GM12878 (cell line): ENCODE measurements around the gene CDKN1C. TPM values are rescaled to one million over a fixed set of nuclear protein-coding genes. Genes with fewer than 3 reads are reported as not detected.

Experiments
- ATAC-seq: fragments of 200-7000 bp; cut with Tn5 transposase; 3 replicates; pipeline ENCODE4 v1.9.1; 2020; ENCODE audit warnings: mild to moderate bottlenecking, moderate library complexity
- BruUV-seq: library from RNA; stranded (reverse); fragments of 400-500 nt; replicated peaks from 2 replicates; lab custom pipeline; 2021; lab: Mats Ljungman, UMichigan
- CTCF ChIA-PET: fragments of 300-600 bp; sonication (Branson Sonifier 250); formaldehyde crosslinking; extraction: SDS; loops from one replicate; lab custom pipeline; 2021; ENCODE audit warnings: inconsistent platforms; lab: Yijun Ruan, JAX
- POLR2A ChIA-PET: fragments of 350-600 bp; formaldehyde crosslinking; extraction: SDS; loops from one replicate; lab custom pipeline; 2021; ENCODE audit warnings: inconsistent platforms; lab: Charles Lee
- RAD21 ChIA-PET: fragments of 300-600 bp; sonication (Branson Sonifier 250); formaldehyde crosslinking; loops from one replicate; lab custom pipeline; 2023; ENCODE audit warnings: antibody characterized with exemption; ENCODE audit not compliant: unreplicated experiment; lab: Charles Lee
- SMC1A ChIA-PET: fragments of 300-600 bp; sonication (Branson Sonifier 250); formaldehyde crosslinking; loops from one replicate; lab custom pipeline; 2023; ENCODE audit not compliant: unreplicated experiment, uncharacterized antibody; lab: Charles Lee
- DNase-seq: peaks from one replicate; pipeline ENCODE4 v3.0.0-alpha.2; 2011; ENCODE audit warnings: low read depth, low spot score
- FAIRE-seq: peaks from 3 replicates; lab custom pipeline; 2011; peaks lifted over from hg19 to GRCh38; lab: Jason Lieb, UNC
- H2AFZ ChIP-seq: 2 replicates; pipeline ENCODE4 v1.6.0; 2011; ENCODE audit warnings: low read depth, low read length, control low read depth; ENCODE audit not compliant: control insufficient read depth
- H3K27ac ChIP-seq: 2 replicates; pipeline ENCODE4 v1.5.1; 2011; ENCODE audit warnings: control low read depth; ENCODE audit not compliant: control insufficient read depth, insufficient read depth
- H3K27me3 ChIP-seq, 2 experiments: replicated peaks in 1 of 2; 2 replicates each; pipeline versions ENCODE4 v1.6.0 to v1.6.1; 2011; ENCODE audit warnings: low read length in 1 of 2; ENCODE audit not compliant: control insufficient read depth in 2 of 2, insufficient read depth in 2 of 2
- H3K36me3 ChIP-seq, 2 experiments: 2 replicates each; pipeline ENCODE4 v1.5.1; 2011; ENCODE audit warnings: low read length in 1 of 2; ENCODE audit not compliant: control insufficient read depth in 2 of 2, insufficient read depth in 2 of 2
- H3K4me1 ChIP-seq: 2 replicates; pipeline ENCODE4 v1.6.1; 2011; ENCODE audit warnings: mild to moderate bottlenecking, low read length, moderate library complexity, mixed read lengths; ENCODE audit not compliant: control insufficient read depth, insufficient read depth
- H3K4me2 ChIP-seq: 2 replicates; pipeline ENCODE4 v1.6.0; 2011; ENCODE audit warnings: control low read depth; ENCODE audit not compliant: control insufficient read depth, insufficient read depth
- H3K4me3 ChIP-seq: fragments of 200-600 bp; sonication (generic); 2 replicates; pipeline ENCODE4 v1.5.1; 2016
- H3K79me2 ChIP-seq: 2 replicates; pipeline ENCODE4 v1.6.0; 2011; ENCODE audit warnings: low read length; ENCODE audit not compliant: control insufficient read depth, insufficient read depth
- H3K9ac ChIP-seq: 2 replicates; pipeline ENCODE4 v1.8.0; 2011; ENCODE audit warnings: low read length, control low read depth, mixed read lengths; ENCODE audit not compliant: control insufficient read depth, insufficient read depth
- H3K9me3 ChIP-seq: replicated peaks from 3 replicates; pipeline ENCODE4 v1.5.1; 2011; ENCODE audit warnings: mild to moderate bottlenecking, low read length; ENCODE audit not compliant: control insufficient read depth, insufficient read depth
- H4K20me1 ChIP-seq: 2 replicates; pipeline ENCODE4 v1.6.0; 2011; ENCODE audit not compliant: control insufficient read depth, insufficient read depth
- BMI1 ChIP-seq: fragments of 450-650 bp; IDR thresholded peaks from 2 replicates; pipeline ENCODE4 v1.6.1; 2016; ENCODE audit warnings: mild to moderate bottlenecking, moderate library complexity, borderline replicate concordance
- CBFB ChIP-seq: IDR thresholded peaks from 2 replicates; pipeline ENCODE4 v1.6.1; 2016; ENCODE audit warnings: antibody characterized with exemption, low read depth
- FOXK2 ChIP-seq: fragments of 450-650 bp; IDR thresholded peaks from 2 replicates; pipeline ENCODE4 v1.6.1; 2017; ENCODE audit warnings: mild to moderate bottlenecking, moderate library complexity
- PML ChIP-seq: IDR thresholded peaks from 2 replicates; pipeline ENCODE4 v1.6.1; 2012; ENCODE audit warnings: low read length, inconsistent platforms
- POLR2A ChIP-seq: IDR thresholded peaks from 2 replicates; pipeline ENCODE4 v1.6.1; 2011; ENCODE audit warnings: low read depth, mild to moderate bottlenecking, low read length
- POLR2AphosphoS5 ChIP-seq: IDR thresholded peaks from 2 replicates; pipeline ENCODE4 v1.6.1; 2011; ENCODE audit warnings: mild to moderate bottlenecking, low read length, inconsistent platforms
- RAD21 ChIP-seq: IDR thresholded peaks from 2 replicates; pipeline ENCODE4 v1.6.1; 2011; ENCODE audit warnings: mild to moderate bottlenecking, low read depth, low read length, moderate library complexity; ENCODE audit not compliant: insufficient read depth
- RB1 ChIP-seq: fragments of 450-650 bp; formaldehyde crosslinking; IDR thresholded peaks from 2 replicates; pipeline ENCODE4 v1.6.1; 2017; ENCODE audit warnings: mild to moderate bottlenecking, borderline replicate concordance
- STAT3 ChIP-seq: IDR thresholded peaks from 2 replicates; pipeline ENCODE4 v1.6.1; 2011; ENCODE audit warnings: low read depth, low read length, improper control_type of control experiment
- TCF7 ChIP-seq: IDR thresholded peaks from 2 replicates; pipeline ENCODE4 v1.6.1; 2014; ENCODE audit warnings: antibody characterized with exemption, borderline replicate concordance
- WGBS: methylation state at CpG from one replicate; pipeline ENCODE4 v1.1.6; 2016; ENCODE audit warnings: low lambda C conversion rate; ENCODE audit not compliant: insufficient replicate concordance, insufficient coverage; ENCODE audit errors: missing lambda C conversion rate; 5-methylcytosine and 5-hydroxymethylcytosine counted together
- in situ Hi-C: fragments of 300-500 bp; cut with MboI; formaldehyde crosslinking; loops from 9 replicates; pipeline ENCODE4 v1.14.3; 2018; ENCODE audit warnings: mixed read lengths
- intact Hi-C: fragments of 100-400 bp; cut with micrococcal nuclease; formaldehyde crosslinking; loops from one replicate; pipeline ENCODE4 v1.14.2; 2022; ENCODE audit not compliant: unreplicated experiment
- polyA plus RNA-seq, 11 experiments: library from polyadenylated mRNA; depleted of rRNA in 4 of 11; unstranded in 6 of 11; stranded (reverse) in 5 of 11; fragments of >200 nt; fragmentation: Nextera tagmentation in 4 of 11; fragmentation: Illumina TruSeq in 1 of 11; extraction: Ambion mirVana in 4 of 11; extraction: Trizol in 1 of 11; gene quantifications; 1 replicate in 1 of 11; 2 replicates in 10 of 11; pipeline versions ENCODE4 v1.2.1 to v1.2.3, GENCODE V29; 2011 to 2016; ENCODE audit warnings: inconsistent platforms in 2 of 11, missing spikeins in 2 of 11, low read depth in 1 of 11
- total RNA-seq, 4 experiments: library from RNA; depleted of rRNA in 3 of 4; stranded (reverse); fragments of >200 nt in 3 of 4; fragmentation: Illumina TruSeq in 1 of 4; extraction: Trizol in 1 of 4; gene quantifications; 2 replicates each; pipeline versions ENCODE4 v1.2.1 to v1.2.3, GENCODE V29; 2013 to 2021
- TF ChIP-seq, protein P1 (sequence below): fragments of 450-650 bp; IDR thresholded peaks from 2 replicates; pipeline ENCODE4 v1.6.1; 2017; ENCODE audit warnings: low read depth, mild to moderate bottlenecking, moderate library complexity
- TF ChIP-seq, protein P2 (sequence below): fragments of 150-350 bp; IDR thresholded peaks from 2 replicates; pipeline ENCODE4 v1.6.1; 2014; ENCODE audit warnings: mild to moderate bottlenecking, low read depth, low read length
- TF ChIP-seq, protein P3 (sequence below): fragments of 450-650 bp; IDR thresholded peaks from 2 replicates; pipeline ENCODE4 v1.6.1; 2016; ENCODE audit warnings: mild to moderate bottlenecking
- TF ChIP-seq, protein P4 (sequence below): IDR thresholded peaks from 2 replicates; pipeline ENCODE4 v1.6.1; 2011; ENCODE audit warnings: borderline replicate concordance, low read depth, mild to moderate bottlenecking, moderate library complexity, low read length; ENCODE audit not compliant: insufficient read depth, poor library complexity, severe bottlenecking
- TF ChIP-seq, protein P5 (sequence below): fragments of 450-650 bp; IDR thresholded peaks from 2 replicates; pipeline ENCODE4 v1.6.1; 2017; ENCODE audit warnings: antibody characterized with exemption, mild to moderate bottlenecking, moderate library complexity
- TF ChIP-seq, protein P6 (sequence below): IDR thresholded peaks from 2 replicates; pipeline ENCODE4 v1.6.1; 2012; ENCODE audit warnings: low read length, inconsistent platforms

The CDKN1C gene
- total and polyA plus RNA-seq, 10 of the 15 experiments (the other 5 are each of a cell fraction or from before 2014, with no cell fraction given): 0.05 to 0.21 (median 0.14) TPM; not detected in 7

DNA sequence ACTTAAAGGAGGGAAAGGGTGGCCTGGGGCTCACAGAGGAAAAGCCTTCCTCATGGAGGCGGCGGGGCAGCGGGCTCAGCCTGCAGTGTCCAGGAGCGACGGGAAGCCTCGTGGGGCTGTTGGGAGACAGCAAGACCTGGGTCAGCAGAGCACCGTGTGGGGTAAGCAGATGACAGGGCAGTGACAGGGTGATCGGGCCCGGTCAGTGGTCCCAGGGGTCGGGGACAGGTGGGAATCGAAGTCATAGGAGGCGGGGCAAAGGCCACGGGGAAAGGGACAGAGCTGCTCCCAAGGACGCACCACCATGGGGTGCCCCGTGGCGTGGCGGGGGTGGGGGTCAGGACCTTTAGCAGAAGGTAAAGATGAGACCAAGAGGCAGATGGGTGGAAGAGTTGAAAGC is 49.8 kb downstream of the CDKN1C start:
- no TSS peak for BruUV-seq
- DNase-seq (no peak), ATAC-seq (no peak), FAIRE-seq (no peak)
- ChIA-PET RAD21 (no interaction called here), CTCF (no interaction called here), SMC1A (no interaction called here), POLR2A (no interaction called here)
- H3K9me3 ChIP-seq: no peaks in the 10 kb centered on the region
- no peaks in the 10 kb centered on the region for H3K36me3 ChIP-seq
- no peak overlapping the region for H2AFZ ChIP-seq
- no peak overlapping the region for H3K9ac ChIP-seq
- WGBS: 51% methylated on average over 17 of the region's 17 CpGs
- H4K20me1 ChIP-seq: no peaks in the 10 kb centered on the region
- no peaks in the 10 kb centered on the region; a peak in 1 of 4 replicates for H3K27me3 ChIP-seq
- H3K27ac ChIP-seq: no peak overlapping the region
- in situ Hi-C loops: no loop called here
- intact Hi-C loops: no loop called here
- H3K4me3 ChIP-seq: no peak overlapping the region
- no peak overlapping the region for H3K4me2 ChIP-seq
- no peaks in the 10 kb centered on the region for H3K79me2 ChIP-seq
- H3K4me1 ChIP-seq: no peaks in the 10 kb centered on the region
- TF ChIP-seq RAD21 (no peak), STAT3 (no peak), PML (no peak), BMI1 (no peak), FOXK2 (no peak), RB1 (no peak), CBFB (no peak), TCF7 (no peak), POLR2A (no peak), POLR2AphosphoS5 (no peak)
- TF ChIP-seq, protein P1, sequence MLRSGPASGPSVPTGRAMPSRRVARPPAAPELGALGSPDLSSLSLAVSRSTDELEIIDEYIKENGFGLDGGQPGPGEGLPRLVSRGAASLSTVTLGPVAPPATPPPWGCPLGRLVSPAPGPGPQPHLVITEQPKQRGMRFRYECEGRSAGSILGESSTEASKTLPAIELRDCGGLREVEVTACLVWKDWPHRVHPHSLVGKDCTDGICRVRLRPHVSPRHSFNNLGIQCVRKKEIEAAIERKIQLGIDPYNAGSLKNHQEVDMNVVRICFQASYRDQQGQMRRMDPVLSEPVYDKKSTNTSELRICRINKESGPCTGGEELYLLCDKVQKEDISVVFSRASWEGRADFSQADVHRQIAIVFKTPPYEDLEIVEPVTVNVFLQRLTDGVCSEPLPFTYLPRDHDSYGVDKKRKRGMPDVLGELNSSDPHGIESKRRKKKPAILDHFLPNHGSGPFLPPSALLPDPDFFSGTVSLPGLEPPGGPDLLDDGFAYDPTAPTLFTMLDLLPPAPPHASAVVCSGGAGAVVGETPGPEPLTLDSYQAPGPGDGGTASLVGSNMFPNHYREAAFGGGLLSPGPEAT: no peak
- TF ChIP-seq, protein P2, sequence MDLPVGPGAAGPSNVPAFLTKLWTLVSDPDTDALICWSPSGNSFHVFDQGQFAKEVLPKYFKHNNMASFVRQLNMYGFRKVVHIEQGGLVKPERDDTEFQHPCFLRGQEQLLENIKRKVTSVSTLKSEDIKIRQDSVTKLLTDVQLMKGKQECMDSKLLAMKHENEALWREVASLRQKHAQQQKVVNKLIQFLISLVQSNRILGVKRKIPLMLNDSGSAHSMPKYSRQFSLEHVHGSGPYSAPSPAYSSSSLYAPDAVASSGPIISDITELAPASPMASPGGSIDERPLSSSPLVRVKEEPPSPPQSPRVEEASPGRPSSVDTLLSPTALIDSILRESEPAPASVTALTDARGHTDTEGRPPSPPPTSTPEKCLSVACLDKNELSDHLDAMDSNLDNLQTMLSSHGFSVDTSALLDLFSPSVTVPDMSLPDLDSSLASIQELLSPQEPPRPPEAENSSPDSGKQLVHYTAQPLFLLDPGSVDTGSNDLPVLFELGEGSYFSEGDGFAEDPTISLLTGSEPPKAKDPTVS: no peak
- TF ChIP-seq, protein P3, sequence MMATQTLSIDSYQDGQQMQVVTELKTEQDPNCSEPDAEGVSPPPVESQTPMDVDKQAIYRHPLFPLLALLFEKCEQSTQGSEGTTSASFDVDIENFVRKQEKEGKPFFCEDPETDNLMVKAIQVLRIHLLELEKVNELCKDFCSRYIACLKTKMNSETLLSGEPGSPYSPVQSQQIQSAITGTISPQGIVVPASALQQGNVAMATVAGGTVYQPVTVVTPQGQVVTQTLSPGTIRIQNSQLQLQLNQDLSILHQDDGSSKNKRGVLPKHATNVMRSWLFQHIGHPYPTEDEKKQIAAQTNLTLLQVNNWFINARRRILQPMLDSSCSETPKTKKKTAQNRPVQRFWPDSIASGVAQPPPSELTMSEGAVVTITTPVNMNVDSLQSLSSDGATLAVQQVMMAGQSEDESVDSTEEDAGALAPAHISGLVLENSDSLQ: no peak
- TF ChIP-seq, protein P4, sequence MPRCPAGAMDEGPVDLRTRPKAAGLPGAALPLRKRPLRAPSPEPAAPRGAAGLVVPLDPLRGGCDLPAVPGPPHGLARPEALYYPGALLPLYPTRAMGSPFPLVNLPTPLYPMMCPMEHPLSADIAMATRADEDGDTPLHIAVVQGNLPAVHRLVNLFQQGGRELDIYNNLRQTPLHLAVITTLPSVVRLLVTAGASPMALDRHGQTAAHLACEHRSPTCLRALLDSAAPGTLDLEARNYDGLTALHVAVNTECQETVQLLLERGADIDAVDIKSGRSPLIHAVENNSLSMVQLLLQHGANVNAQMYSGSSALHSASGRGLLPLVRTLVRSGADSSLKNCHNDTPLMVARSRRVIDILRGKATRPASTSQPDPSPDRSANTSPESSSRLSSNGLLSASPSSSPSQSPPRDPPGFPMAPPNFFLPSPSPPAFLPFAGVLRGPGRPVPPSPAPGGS: no peak
- TF ChIP-seq, protein P5, sequence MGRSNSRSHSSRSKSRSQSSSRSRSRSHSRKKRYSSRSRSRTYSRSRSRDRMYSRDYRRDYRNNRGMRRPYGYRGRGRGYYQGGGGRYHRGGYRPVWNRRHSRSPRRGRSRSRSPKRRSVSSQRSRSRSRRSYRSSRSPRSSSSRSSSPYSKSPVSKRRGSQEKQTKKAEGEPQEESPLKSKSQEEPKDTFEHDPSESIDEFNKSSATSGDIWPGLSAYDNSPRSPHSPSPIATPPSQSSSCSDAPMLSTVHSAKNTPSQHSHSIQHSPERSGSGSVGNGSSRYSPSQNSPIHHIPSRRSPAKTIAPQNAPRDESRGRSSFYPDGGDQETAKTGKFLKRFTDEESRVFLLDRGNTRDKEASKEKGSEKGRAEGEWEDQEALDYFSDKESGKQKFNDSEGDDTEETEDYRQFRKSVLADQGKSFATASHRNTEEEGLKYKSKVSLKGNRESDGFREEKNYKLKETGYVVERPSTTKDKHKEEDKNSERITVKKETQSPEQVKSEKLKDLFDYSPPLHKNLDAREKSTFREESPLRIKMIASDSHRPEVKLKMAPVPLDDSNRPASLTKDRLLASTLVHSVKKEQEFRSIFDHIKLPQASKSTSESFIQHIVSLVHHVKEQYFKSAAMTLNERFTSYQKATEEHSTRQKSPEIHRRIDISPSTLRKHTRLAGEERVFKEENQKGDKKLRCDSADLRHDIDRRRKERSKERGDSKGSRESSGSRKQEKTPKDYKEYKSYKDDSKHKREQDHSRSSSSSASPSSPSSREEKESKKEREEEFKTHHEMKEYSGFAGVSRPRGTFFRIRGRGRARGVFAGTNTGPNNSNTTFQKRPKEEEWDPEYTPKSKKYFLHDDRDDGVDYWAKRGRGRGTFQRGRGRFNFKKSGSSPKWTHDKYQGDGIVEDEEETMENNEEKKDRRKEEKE: no peak
- TF ChIP-seq, protein P6, sequence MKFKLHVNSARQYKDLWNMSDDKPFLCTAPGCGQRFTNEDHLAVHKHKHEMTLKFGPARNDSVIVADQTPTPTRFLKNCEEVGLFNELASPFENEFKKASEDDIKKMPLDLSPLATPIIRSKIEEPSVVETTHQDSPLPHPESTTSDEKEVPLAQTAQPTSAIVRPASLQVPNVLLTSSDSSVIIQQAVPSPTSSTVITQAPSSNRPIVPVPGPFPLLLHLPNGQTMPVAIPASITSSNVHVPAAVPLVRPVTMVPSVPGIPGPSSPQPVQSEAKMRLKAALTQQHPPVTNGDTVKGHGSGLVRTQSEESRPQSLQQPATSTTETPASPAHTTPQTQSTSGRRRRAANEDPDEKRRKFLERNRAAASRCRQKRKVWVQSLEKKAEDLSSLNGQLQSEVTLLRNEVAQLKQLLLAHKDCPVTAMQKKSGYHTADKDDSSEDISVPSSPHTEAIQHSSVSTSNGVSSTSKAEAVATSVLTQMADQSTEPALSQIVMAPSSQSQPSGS: no peak
